Ishikawa (cell line): ENCODE data around the gene STARD10.

Experiments used
- CREB1 ChIP-seq: IDR thresholded peaks from 2 replicates; pipeline ENCODE4 v1.6.1; 2012; ENCODE audit warnings: low read depth
- EGR1 ChIP-seq: IDR thresholded peaks from 2 replicates; pipeline ENCODE4 v1.6.1; 2012
- EP300 ChIP-seq: IDR thresholded peaks from 2 replicates; pipeline ENCODE4 v1.6.1; 2012; ENCODE audit warnings: borderline replicate concordance
- MAX ChIP-seq: IDR thresholded peaks from 2 replicates; pipeline ENCODE4 v1.6.1; 2012
- NFIC ChIP-seq: IDR thresholded peaks from 2 replicates; pipeline ENCODE4 v1.6.1; 2012
- RAD21 ChIP-seq: IDR thresholded peaks from 2 replicates; pipeline ENCODE4 v1.6.1; 2012; ENCODE audit warnings: low read depth
- ZBTB7A ChIP-seq: IDR thresholded peaks from 2 replicates; pipeline ENCODE4 v1.6.1; 2012; ENCODE audit warnings: low read depth

- no peak for TF ChIP-seq EGR1
- no peak for TF ChIP-seq EP300
- TF ChIP-seq ZBTB7A = no peak
- no peak for TF ChIP-seq RAD21
- TF ChIP-seq NFIC = no peak
- no peak for TF ChIP-seq MAX
- no peak for TF ChIP-seq CREB1
These were observed 10.5 kb downstream of the STARD10 start for GRCh38 chr11:72783144-72783905.
